Stimulated activated CD4-positive, alpha-beta T cell treated with anti-CD3 and anti-CD28 coated beads, Interleukin-4, amount 100 ng/mL, for 48 hours (primary cell): ENCODE data around the gene PLEKHG5.
"Not testable (repeated sequence)": the region's sequence is repeated elsewhere in the genome, so short reads cannot be mapped to it uniquely, and the experiment has no call there.

Experiments used
- DNase-seq, 2 donors: peaks; one replicate each; pipeline ENCODE4 v3.0.0-alpha.2; 2020; ENCODE audit warnings: low read depth in 2 of 2

The PLEKHG5 gene

DNA sequence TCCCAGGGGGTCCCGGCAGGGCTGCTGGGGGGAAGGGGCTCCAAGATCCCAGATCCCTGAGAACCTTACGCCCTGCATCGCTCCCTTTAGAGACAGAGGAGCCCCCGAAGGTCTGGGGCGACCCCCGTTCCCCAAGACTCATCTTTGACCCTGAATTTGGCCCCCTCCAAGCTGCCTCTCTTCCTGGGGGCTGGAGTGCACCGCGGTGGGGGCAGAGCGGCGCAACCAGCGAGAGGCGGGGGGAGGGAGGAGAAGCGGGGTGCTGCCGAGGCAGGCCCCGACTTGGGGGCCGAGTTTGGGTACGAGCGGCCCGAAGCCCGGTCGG, 5.4 kb upstream of the PLEKHG5 start:
- no peak for DNase-seq

DNA sequence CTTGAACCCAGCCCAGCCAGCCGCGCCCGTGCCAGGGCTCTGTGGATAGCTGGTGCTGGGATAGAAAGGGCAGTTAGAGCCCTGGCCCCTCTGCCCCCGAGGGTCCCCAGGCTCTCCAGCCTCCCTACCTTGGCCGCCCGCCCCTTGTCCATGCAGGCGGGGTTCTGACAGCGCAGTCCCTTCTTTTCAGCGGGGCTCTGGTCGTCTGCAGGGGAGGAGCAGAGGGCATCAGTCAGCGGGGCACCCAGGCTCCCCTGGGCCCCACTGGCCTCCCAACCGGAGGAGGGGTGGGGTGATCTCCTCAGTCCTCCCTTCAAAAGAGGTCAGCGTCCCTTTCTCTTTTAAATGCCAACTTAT, 4.9 kb upstream of the PLEKHG5 start:
- DNase-seq: no peak

DNA sequence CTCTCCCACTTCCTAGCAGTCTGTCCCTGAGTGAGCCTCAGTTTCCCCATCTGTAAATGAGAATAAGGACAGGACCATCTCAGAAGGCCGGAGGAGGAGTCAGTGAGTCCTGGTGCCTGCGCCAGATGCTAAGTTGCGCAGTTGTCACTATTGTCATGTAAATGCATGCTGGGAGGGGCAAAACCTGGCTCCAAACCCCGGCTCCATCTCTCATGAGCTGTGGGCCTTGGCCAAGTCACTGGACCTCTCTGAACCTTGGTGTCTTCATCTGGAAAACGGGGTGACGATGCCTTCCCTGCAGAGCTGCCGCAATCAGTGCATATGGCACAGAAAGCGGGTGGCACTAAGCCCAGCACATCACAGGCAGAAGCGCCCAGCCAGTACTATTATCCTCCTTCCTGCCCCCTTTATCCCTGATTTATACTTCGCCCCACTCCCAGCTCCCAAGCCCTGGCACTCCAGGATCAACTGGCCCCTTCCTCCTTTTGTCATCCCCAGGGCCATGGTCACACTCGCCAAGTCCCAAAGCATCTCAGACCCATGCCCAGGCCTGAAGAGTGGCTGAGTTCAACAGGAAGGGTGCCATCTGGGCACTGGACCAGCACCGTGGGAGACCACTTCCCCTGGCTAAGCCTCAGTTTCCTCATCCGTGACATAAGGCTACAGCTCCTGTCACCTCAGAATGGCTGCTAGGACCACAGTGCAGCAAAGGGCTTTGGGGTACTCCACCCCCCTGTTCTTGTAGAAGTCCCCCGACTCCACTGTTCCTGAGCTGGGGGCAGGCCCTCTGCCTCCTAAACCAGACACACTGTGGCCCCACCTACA, 4.3 kb upstream of the PLEKHG5 start:
- DNase-seq: no peak

DNA sequence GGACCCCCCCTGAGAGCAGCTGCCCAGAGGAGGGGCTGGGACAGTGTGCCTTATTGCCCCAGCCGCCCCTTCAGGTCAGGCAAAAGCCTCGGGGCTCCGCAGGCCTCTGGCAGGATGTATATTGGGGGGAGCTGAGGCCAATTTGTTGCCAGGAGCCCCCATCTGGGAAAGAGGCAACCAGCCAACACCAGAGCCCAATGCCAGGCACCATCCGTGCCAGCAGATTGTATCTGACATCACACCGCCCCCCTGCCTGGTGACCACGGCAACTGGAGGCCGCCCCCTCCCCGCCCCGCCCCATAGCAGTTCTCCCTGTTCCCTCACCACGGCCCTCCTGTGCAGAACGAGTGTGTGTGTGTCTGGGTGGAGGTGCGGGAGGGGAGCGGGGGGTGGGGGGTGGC, 3.6 kb upstream of the PLEKHG5 start:
- DNase-seq: no peak

DNA sequence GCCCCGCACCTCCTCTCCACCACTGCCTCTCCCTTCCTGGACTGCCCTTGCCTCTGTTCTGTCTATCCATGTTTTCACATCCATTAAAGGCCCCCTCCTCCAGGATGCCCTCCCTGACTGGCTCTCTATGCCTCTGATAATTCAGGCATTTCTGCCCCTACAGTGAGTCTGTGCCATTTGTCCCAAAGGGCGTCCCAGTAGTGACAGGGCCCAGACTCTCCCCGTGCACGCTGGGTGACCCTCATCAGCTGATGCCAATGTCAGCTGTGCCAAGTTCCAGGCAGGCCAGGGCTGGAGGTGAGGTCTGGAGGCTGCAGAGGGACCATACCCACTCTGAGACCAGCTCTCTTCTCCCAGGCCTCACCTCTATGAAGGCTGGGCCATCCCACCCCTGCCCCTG, 3.2 kb upstream of the PLEKHG5 start:
- DNase-seq: no peak

DNA sequence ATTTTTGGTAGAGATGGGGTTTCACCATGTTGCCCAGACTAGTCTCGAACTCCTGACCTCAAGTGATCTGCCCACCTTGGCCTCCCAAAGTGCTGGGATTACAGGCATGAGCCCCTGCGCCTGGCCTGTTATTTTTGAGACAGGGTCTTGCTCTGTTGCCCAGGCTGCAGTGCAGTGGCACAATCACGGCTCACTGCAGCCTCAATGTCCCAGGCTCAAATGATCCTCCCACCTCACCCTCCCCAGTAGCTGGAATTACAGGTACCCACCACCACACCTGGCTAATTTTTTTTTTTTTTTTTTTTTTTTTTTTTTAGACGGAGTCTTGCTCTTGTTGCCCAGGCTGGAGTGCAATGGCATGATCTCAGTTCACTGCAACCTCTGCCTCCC, 2.4 kb upstream of the PLEKHG5 start:
- DNase-seq: not testable (repeated sequence)

DNA sequence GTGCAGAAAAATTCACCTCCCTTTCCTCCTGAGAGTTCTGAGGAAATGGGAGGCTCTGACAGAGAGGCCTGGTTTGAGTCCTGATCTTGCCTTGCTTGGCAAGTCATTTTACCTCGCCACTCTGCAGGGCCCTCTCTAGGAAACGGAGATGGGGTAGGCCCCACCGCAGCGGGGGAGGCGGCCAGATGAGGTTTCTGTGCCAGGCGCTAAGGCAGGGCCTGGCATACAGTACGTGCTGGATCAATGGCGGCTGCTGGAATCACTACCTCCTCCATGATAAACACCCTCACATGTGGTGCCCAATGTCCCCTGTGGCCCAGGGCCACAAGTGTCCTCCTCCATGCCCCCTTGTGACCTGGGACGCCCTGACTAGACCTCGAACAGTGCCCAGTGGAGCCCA, 499 bp upstream of the PLEKHG5 start:
- no peak for DNase-seq

DNA sequence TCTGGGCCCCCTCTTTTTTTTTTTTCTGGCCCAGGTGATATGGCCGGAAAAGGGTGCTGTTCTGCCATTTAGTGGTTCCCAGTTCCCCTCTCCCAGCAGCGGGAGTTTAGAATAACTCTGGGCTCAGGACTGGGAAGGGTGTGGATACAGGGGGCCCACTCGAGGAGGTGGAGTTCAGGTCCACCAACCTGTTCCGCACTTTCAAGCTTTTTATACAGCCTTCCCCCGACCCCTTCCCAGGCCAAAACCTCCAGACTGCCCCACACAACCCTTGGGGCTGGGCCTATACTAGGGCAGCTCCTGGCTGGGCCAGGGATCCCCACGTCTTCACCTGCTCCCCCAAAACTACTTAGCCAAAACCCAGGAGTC, 402 bp downstream of the PLEKHG5 start:
- DNase-seq: no peak

DNA sequence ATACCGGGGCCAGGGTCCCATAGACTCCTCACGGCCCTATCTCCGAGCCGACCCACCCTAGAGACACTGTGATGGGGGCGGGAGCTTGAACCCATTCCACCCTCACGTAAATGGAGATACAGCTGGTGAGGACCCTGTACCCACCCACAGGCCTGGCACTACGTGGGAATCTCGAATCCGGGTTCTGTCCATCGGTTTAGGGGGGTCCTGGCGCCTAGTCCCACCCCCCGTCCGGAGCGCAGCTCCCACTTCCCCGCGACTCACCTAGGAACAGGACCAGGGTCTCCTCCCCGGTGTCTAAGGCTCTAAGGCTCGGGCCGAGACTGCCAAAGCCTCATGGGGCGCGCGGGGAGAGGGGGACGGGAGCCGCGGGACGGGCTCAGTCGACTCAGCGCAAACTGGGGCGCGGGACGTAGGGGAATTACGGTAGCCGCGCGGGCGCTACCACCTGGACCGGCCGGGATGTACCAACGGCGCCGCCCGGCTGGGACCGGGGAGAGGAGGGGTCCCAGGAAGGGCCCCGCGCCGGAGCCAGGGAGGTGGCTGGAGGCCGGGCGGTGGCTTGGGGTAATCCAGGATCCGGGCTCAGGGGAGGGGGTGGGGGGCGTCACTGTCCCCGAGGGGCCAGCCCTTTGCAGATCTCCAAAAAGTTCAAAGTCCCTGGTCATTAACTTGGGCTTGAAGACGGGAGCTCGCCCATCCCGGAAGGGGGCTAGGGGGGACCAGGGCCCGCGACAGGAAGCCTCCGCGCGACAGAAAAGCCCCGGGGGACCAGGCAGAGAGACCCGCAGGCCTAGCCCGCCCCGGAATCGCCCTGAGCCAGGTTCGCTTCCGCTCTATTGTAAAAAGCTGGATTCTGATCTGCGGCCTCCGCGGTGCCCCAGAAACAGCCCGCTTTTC, 1.0 kb downstream of the PLEKHG5 start:
- peak; percentile 59 to 65 for DNase-seq

DNA sequence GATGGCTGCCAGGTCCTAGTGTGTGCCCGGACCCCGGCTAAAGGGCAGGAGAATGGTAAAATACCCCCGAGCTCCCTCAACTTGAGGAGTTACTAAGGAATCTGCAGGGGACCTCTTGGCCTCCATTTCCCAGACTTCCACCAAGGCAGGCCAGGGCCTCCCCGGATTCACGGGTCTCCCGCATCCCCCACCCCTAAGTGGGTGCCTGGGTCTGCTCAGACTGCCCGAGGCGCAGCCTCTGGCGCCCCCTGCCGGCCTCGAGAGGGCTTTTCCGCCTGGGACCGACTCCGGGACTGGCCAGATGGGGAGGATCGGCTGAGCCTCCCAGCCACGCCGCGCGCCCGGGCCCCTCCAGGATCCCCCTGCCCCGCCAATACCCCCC, 1.7 kb downstream of the PLEKHG5 start:
- peak; percentile 71 to 72 for DNase-seq

DNA sequence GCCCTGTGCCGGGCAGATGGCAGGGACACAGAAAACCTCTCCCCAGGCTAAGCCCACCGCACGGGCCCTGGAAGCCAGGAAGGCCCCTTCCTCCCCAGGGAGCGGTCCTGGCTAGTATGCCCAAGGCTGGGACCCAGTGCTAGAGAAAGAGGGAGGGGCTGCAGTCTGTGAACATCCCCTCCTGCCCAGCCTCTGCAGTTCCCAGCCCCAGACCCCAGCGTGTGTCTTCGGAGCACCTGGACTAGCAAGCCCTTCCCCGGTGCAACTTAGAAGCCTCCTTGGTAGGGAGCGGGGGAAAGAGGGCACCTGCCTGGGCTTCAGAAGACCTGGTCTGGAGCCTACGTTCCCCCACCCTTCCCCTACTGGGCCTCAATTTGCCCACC, 2.1 kb downstream of the PLEKHG5 start:
- no peak for DNase-seq

DNA sequence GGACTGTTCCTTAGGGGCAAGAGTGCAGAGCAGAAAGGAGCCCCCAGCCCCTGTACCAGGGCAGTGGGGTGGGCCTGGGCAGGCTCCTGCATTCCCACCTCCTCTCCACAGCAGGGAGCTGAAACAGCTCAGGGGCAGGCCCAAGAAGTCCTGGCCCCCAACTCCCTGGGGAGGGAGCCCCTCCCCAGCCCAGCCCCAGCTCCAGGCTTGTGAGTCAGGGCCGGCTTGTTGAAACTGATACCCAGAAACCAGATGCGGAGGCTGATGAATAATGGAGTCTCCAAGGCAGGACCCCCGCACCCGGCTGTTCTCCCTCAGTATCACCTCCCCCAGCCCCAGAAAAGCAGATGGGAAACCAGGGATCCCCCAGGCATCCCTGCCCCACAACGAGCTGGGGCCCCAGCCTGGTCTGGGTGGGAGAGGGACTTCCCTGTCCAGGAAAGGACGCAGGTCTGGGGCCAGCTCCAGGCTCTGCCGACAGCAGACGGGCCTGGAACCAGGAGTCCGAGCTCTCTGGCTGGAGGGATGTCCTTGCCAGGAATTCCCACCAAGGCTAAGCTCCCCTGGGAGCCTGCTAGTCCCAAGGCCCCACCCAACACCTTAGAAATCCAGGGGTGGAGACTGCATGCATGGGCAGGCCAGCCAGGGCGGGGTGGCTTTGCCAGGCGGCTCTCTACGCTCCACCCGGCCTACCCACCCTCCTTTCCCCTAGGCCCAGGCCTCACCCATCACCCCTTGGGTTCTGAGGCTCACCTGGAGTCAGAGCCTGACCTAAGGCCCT, 2.7 kb downstream of the PLEKHG5 start:
- DNase-seq: no peak

DNA sequence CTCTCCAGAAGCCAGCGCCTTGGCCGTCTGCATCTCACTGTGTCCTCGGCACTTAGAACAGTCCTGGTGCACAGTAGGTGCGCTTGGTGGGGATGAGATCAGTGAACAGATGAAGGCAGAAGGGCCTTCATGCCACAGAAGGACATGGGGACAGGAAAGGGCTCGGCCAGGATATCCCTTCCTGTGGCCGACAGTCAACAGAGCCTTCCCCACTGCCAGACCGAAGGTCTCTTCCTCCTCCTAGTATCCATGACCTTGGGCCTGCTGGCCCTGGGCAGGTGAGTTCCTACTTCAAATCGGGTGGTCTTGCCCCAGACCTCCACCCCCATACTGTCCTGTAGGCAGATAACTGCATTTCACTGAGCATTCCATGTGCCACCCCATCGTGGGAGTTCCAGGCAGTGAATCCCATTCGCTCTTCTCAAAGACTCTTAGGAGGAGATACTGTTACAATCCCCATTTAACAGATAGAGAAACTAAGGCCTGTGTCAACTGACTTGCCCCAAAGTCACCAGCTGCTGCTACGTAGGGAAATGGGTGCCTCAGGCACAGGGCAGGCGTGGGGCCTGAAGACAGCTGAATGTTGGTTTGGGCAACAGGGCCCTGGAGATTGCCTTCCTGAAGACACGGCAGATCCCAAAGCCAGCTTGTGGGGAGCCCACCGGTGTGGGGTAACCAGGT, 3.5 kb downstream of the PLEKHG5 start:
- no peak for DNase-seq

DNA sequence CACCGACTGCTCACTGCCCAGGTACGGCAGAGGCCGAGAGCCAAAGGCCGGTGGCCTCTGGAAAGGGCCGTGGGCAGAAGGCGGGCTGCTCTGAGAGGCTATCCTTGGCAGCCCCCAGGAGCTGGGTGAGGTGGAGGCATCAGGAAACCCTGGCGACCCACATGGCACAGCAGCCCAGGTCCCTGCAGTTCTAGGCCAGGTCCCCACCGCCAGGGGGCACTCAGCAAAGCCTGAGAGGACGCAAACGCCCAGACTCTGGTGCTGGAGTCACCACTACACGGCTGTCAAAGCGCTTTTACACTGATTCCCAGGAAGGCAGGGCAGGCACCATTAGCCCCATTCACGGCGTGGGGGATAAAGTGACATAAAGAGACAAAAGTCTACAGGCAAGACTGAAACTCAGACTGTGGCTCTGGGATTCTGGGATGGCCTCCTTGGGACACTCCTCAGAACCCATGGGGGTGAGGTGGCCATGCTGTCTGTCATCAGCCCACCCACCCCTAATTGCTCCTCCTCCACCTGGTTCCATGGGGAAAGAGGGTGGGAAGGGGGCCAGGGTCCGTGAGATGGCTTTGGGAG, 4.9 kb downstream of the PLEKHG5 start:
- DNase-seq: peak; percentile 83 to 92

DNA sequence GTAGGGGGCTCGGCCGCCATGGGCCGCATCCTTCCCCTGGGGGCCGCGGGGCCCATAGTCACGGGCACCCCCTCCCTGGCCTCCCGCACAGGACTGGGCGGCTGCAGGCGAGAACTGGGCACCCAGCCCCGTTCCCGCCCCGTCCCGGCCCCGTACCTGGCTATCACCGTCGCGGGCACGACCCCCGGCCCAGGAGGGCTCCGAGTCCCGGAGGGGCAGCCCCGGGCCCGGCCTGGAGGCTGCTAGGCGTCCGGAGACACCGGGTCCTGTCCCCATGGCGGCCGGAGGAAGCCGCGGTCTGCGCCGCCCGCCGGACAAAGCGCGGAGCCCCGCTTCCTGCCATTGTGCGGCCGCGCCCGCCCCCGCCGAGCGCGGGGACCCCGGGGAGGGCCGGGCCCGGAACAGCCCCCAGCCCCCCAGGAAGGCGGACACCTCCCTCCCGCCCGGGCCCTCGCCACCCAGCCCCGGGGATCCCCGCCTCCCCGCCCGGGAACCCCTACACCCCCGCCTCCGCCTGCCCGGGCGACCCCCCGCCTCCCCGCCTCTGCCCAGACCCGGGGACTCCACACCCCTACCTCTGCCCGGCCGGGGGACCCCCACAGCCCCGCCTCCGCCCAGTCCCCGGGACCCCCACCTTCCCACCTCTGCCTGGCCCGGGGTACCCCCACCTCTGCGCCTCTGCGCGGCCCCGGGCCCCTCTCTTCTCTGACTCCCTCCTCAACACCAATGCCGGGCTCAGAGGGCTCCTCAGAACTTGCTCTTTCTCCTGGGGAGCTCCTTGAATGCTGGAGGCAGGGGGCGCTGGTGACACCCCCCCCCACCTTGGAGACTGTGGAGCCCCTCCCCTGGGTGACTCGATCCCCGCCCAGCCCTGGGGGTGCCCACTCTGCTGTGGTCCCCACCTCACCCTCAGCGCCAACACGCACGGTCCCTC, 6.0 kb downstream of the PLEKHG5 start:
- DNase-seq: no peak

DNA sequence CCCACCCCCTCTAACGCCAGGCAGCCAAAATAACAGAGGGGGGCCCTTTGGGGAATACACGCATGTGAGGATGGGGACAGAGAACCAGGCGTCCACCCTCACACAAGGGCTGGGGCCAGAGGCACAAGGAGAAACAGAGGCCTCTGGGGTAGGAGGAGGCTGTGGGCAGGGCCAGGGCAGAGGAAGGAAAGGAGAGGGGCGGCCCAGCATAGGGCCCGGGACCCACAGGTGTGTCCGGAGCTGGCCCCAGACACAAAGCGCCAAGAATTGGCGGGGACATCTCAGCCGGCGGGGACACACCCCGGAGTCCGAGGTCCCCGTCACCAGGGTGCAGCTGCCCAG, 6.7 kb downstream of the PLEKHG5 start:
- DNase-seq: no peak

DNA sequence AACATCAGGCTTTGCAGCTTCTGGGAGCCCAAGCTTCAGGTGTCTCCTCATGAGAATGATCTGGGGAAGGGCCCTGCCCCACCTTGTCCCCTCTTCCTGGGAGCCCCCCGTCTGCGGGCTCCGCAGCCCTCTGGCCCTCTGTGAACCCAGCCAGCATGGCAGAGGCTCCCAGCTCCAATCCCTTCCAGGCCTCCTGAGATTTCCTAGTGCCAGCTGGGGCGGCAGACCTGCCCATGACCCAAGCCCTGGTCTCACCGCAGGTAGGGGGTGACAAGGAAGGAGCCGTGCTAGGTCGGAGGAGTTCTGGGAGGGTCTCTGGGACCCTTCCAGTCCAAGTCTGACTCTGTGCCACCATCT, 7.7 kb downstream of the PLEKHG5 start:
- no peak for DNase-seq

DNA sequence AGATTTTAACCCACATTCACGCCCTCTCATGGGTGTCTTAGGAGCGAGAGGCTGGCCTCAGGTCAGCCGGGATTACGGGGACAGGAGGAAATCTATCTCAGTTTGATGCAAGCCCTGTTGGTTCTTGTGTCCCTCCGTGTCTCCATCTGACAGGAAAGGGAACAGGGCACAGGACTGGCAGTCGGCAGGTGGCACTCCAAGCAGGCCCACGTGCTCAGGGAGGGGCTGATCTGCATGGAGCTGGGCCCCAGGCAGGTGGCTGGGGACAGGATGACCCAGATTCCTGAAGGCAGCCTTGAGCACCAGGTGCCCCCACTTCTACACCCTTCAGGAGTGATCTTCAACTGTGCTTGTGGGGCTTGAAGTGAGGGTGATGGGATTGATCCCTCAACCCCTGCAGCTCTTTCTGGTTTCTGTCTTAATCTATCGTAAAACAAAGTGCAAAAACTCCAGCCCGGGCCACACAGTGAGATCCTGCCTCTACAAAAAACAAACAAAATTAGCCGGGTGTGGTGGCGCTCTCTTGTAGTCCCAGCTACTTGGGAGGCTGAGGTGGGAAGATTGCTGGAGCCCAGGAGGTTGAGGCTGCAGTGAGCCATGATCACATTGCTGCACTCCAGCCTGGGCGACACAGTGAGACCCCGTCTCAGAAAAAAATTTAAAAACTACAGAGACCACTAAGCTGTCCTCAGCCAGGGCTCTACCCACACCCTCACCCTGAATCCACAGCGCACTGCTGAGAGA, 8.3 kb downstream of the PLEKHG5 start:
- DNase-seq: no peak

DNA sequence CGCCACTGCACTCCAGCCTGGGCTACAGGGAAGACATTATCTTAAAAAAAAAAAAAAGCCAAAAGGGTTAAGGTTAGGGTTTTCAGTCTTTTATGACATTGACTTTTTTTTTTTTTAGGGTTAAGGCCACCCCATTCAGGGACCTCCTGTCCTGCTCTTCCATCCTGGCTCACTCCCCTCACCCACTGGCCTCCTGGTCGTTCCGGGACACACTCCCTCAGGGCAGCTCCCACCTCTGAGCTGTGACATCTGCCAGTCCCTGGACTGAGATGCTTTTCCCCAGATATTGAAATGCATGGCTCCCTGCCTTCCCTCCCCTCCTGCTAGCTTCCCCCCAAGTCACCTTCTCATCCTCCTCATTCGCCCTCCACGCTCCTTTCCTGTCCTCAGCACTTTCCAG, 9.6 kb downstream of the PLEKHG5 start:
- DNase-seq: no peak
